ENCODE results near the gene PROX1. TPM values are rescaled to one million over a fixed set of nuclear protein-coding genes. Genes with fewer than 3 reads are reported as not detected.

The PROX1 gene
- total and polyA plus RNA-seq, 9 of the 15 experiments (the other 6 are each of a cell fraction or from before 2014, with no cell fraction given): 0.14 to 0.22 TPM; not detected in 7

DNA sequence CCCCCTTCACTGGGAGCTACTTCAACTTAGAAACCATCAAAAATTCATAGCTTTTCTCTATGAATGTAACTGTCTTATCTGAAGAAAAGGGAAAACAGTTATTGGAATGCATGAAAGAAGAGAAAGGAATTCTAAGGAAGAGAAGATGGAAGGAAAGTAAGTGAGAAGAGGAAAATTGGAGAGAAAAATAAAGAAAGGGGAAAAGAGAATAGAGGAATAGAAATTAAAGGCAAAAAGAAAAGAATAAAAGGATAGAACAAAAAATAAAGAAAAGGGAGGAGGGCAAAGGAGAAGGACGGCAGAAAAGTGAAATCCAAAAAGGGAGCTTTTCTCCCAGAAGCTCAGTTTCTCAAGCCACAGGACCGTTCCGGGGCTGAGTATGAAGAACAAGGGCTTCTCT lies 9.9 kb upstream of the PROX1 start:
- Histone ChIP-seq H3K36me3 (ENCODE audit: control insufficient read depth, insufficient read depth, low read length) (no peaks in the 10 kb centered on the region), H4K20me1 (replicated peaks; ENCODE audit: control insufficient read depth, insufficient read depth, low read length) (no peaks in the 10 kb centered on the region), H3K4me2 (ENCODE audit: insufficient read depth, low read length) (no peak overlapping the region), H3K27ac (ENCODE audit: extremely low read depth, low read depth, low read length) (no peak overlapping the region), H3K9me1 (ENCODE audit: control insufficient read depth, insufficient read depth, low read length) (no peaks in the 10 kb centered on the region), H2AFZ (ENCODE audit: low read depth, low read length) (no peak overlapping the region), H3K4me3 (no peak overlapping the region), H3K9ac (ENCODE audit: insufficient read depth in 1 of 2, low read depth in 2 of 2, low read length in 2 of 2) (no peak overlapping the region), H3K27me3 (ENCODE audit: control insufficient read depth in 2 of 2, insufficient read depth in 2 of 2, low read length in 2 of 2) (peaks cover 11 to 38% of the 10 kb centered on the region in 2 experiments), H3K4me1 (replicated peaks in 1 of 2; ENCODE audit: control insufficient read depth in 2 of 2, insufficient read depth in 2 of 2, low read length in 2 of 2) (peaks cover 0 to 8% of the 10 kb centered on the region in 2 experiments; a peak in 1 of 5 replicates), H3K79me2 (ENCODE audit: control insufficient read depth, insufficient read depth, low read length) (no peaks in the 10 kb centered on the region), H3K9me3 (replicated peaks; ENCODE audit: control insufficient read depth, insufficient read depth, low read depth, low read length) (no peaks in the 10 kb centered on the region)
- no TSS peak for BruUV-seq (replicated peaks)
- no peak for FAIRE-seq
- ChIA-PET POLR2A (interaction anchor here (0.7 kb wide), 1 partner anchor 125 kb away, joined by 3 read pairs; no protein-coding TSS in a partner anchor), CTCF (ENCODE audit: low intra/inter-chr PET ratio) (no interaction called here)
- TF ChIP-seq TBL1XR1 (IDR thresholded peaks at IDR 0.05; ENCODE audit: low read length in 2 of 2) (no peak), PHF20 (IDR thresholded peaks at IDR 0.05; ENCODE audit: partially characterized antibody) (no peak), ZNF512 (tag; IDR thresholded peaks at IDR 0.05) (peak; percentile 69), RREB1 (CRISPR knock-in tag; IDR thresholded peaks at IDR 0.05) (no peak), TCF3 (CRISPR knock-in tag; IDR thresholded peaks at IDR 0.05) (no peak), ZNF695 (CRISPR knock-in tag; IDR thresholded peaks at IDR 0.05) (no peak)
- intact Hi-C loops (cut with micrococcal nuclease): no loop called here
- no peak for DNase-seq (ENCODE audit: extremely low read depth in 1 of 4, low spot score in 3 of 4)
- in situ Hi-C loops (cut with MboI): no loop called here
- 2% methylated on average over 3 of the region's 3 CpGs for WGBS (ENCODE audit: insufficient coverage, low coverage, missing lambda C conversion rate)
- ATAC-seq: no peak

Data from K562 (cell line).